IMR-90 (cell line): ENCODE measurements around the gene PDLIM4.

Experiments
- BHLHE40 ChIP-seq: fragments of 150-350 bp; IDR thresholded peaks from 2 replicates; pipeline ENCODE4 v1.6.1; 2016; ENCODE audit warnings: mild to moderate bottlenecking, low read depth, low read length
- CEBPB ChIP-seq: IDR thresholded peaks from 2 replicates; pipeline ENCODE4 v1.6.1; 2012; ENCODE audit warnings: low read depth, low read length, improper control_type of control experiment
- CHD1 ChIP-seq: IDR thresholded peaks from 2 replicates; pipeline ENCODE4 v1.6.1; 2012; ENCODE audit warnings: low read depth, low read length, improper control_type of control experiment
- CTCF ChIP-seq: conservative IDR thresholded peaks from 2 replicates; pipeline ENCODE4 v1.5.1; 2012; ENCODE audit warnings: mild to moderate bottlenecking, low read depth, low read length, improper control_type of control experiment
- MAZ ChIP-seq: IDR thresholded peaks from 2 replicates; pipeline ENCODE4 v1.6.1; 2012; ENCODE audit warnings: low read depth, mild to moderate bottlenecking, low read length, improper control_type of control experiment, moderate library complexity, borderline replicate concordance
- MXI1 ChIP-seq: IDR thresholded peaks from 2 replicates; pipeline ENCODE4 v1.6.1; 2012; ENCODE audit warnings: low read depth, mild to moderate bottlenecking, low read length, moderate library complexity, borderline replicate concordance
- POLR2A ChIP-seq: IDR thresholded peaks from 2 replicates; pipeline ENCODE4 v1.6.1; 2012; ENCODE audit warnings: mild to moderate bottlenecking, low read depth, low read length
- RAD21 ChIP-seq: IDR thresholded peaks from 2 replicates; pipeline ENCODE4 v1.6.1; 2012; ENCODE audit warnings: low read length, improper control_type of control experiment
- RCOR1 ChIP-seq: IDR thresholded peaks from 2 replicates; pipeline ENCODE4 v1.6.1; 2012; ENCODE audit warnings: mild to moderate bottlenecking, low read length, improper control_type of control experiment; ENCODE audit not compliant: insufficient replicate concordance
- SMC3 ChIP-seq: fragments of 150-350 bp; IDR thresholded peaks from 2 replicates; pipeline ENCODE4 v1.6.1; 2016; ENCODE audit warnings: low read depth, mild to moderate bottlenecking, antibody characterized with exemption, low read length, moderate library complexity

- TF ChIP-seq CTCF (no peak), CEBPB (peak; percentile 39; the same call in 1 of the 2 replicates), MXI1 (peak; percentile 67; the same call in 1 of the 2 replicates), RCOR1 (no peak), RAD21 (no peak), MAZ (peak; percentile 33; the same call in 1 of the 2 replicates), CHD1 (no peak), POLR2A (no peak), SMC3 (no peak), BHLHE40 (peak; percentile 84)
Measured at GRCh38 chr5:132268769-132269551, 11.5 kb downstream of the PDLIM4 start.
